OCI-LY1 (cell line): Measurements from ENCODE around the gene AHI1.

ENCODE experiments used
- CTCF ChIP-seq: fragments of 200-600 bp; sonication (generic), shearing (Covaris generic); IDR thresholded peaks from 2 replicates; pipeline ENCODE4 v1.5.1; 2017; ENCODE audit warnings: mild to moderate bottlenecking, antibody characterized with exemption, low read length, moderate library complexity, mixed read lengths
- EZH2 ChIP-seq: fragments of 200-600 bp; sonication (generic), shearing (Covaris generic); IDR thresholded peaks from 2 replicates; pipeline ENCODE4 v1.8.0; 2017; ENCODE audit warnings: borderline replicate concordance, mixed run types, mild to moderate bottlenecking, antibody characterized with exemption, low read length, moderate library complexity, mixed read lengths

DNA sequence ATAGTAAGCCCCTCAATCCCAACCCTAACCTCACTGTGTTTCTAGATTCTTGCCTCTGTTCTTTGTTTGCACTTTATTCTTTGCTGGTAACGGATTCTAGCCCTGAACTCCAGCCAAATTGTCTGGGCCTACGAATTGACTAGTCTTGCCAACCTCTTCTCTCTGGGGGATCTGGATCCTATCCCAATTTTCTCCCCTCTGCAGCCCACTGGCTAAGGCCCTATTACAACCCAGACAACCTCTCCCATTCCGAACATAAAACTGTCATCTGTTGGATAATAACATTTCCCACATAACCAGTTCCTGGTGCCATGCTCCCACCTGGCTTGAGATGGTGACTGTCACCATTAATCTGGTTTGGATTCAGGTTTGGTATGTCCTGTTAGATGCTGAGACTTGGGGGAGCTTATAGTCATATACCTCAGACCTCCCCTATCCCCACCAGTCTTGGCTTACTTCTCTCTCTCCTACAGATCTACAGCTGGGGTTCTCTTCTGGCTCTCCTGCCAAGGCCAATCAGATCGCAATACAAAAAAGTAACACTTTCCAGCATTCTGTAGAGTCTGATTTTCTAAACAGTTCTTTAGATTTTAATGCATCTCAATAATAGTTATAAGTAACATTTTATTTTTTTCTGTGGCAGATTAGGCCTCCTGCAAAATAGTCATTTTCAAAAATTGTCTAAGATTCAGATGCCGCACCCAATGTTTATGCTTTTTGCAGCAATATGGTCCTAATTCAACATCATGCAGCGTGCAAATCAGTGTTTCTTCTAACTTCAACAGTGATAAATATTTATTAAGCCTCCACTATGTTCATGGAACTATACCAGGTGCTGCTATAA is 29.8 kb upstream of the AHI1 start:
- TF ChIP-seq CTCF (no peak), EZH2 (no peak)
